Measurements from ENCODE around the gene METTL1.

DNA sequence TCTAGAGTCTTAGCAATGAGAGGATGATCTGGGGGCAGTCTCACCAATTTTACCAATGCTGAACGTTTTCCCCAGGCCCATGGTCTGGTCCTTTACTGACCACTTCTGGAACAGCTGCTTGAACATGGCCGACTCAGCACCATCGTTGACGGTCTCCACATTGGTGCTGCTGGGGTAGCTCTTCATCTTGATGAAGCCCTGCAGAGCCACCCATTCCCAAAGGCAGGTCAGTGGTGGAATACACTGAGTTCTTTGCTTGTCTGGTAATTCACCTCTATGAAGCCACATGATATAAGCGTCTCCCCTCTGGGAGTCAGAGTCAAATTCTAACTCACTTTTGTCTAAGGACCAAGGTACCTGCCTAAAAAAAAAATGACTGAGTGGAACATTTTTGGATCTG, 36.4 kb upstream of the METTL1 start:
- no peak for TF ChIP-seq EZH2phosphoT487 (conservative IDR thresholded peaks at IDR 0.05; ENCODE audit: low read length)
- TF ChIP-seq, protein P1, sequence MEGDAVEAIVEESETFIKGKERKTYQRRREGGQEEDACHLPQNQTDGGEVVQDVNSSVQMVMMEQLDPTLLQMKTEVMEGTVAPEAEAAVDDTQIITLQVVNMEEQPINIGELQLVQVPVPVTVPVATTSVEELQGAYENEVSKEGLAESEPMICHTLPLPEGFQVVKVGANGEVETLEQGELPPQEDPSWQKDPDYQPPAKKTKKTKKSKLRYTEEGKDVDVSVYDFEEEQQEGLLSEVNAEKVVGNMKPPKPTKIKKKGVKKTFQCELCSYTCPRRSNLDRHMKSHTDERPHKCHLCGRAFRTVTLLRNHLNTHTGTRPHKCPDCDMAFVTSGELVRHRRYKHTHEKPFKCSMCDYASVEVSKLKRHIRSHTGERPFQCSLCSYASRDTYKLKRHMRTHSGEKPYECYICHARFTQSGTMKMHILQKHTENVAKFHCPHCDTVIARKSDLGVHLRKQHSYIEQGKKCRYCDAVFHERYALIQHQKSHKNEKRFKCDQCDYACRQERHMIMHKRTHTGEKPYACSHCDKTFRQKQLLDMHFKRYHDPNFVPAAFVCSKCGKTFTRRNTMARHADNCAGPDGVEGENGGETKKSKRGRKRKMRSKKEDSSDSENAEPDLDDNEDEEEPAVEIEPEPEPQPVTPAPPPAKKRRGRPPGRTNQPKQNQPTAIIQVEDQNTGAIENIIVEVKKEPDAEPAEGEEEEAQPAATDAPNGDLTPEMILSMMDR (IDR thresholded peaks at IDR 0.05; ENCODE audit: insufficient read depth, low read length, poor library complexity, severe bottlenecking) = no peak

Measured in SU-DHL-6 (cell line).